HepG2 (cell line): Measurements from ENCODE around the gene NEK7. TPM values are rescaled to one million over a fixed set of nuclear protein-coding genes. Genes with fewer than 3 reads are reported as not detected.

ENCODE experiments used
- ATAC-seq: fragments of 200-7000 bp; cut with Tn5 transposase; 3 replicates; pipeline ENCODE4 v1.9.1; 2020; ENCODE audit warnings: mild to moderate bottlenecking, moderate library complexity
- BruUV-seq: library from RNA; stranded (reverse); fragments of 400-500 nt; replicated peaks from 2 replicates; lab custom pipeline; 2021; lab: Mats Ljungman, UMichigan
- CTCF ChIA-PET: fragments of 300-600 bp; formaldehyde crosslinking; extraction: SDS; loops from one replicate; lab custom pipeline; 2021; ENCODE audit warnings: low total read pairs, inconsistent platforms, low intra/inter-chr PET ratio; lab: Yijun Ruan, JAX
- POLR2A ChIA-PET: fragments of 350-600 bp; sonication (Branson Sonifier 250); formaldehyde crosslinking; loops from one replicate; lab custom pipeline; 2020; ENCODE audit warnings: antibody characterized with exemption, inconsistent platforms; lab: Yijun Ruan, JAX
- DNase-seq: peaks from one replicate; pipeline ENCODE4 v3.0.0-alpha.2; 2015; ENCODE audit warnings: low spot score
- FAIRE-seq: peaks from 3 replicates; lab custom pipeline; 2011; peaks lifted over from hg19 to GRCh38; lab: Jason Lieb, UNC
- H2AFZ ChIP-seq: one replicate; pipeline ENCODE4 v1.6.1; 2011; ENCODE audit warnings: low read length, inconsistent platforms
- H3K27ac ChIP-seq: fragments of 300-600 bp; 3 replicates; pipeline ENCODE4 v1.8.0; 2011; ENCODE audit warnings: mixed run types, mild to moderate bottlenecking, mixed read lengths, low read length, inconsistent platforms; ENCODE audit not compliant: insufficient read depth; ENCODE audit errors: extremely low read length
- H3K27me3 ChIP-seq, 2 experiments: fragments of 200-600 bp in 1 of 2; 2 replicates in 1 of 2; 3 replicates in 1 of 2; pipeline versions ENCODE4 v1.6.0 to v1.8.0; 2011; ENCODE audit warnings: low read length in 2 of 2, mild to moderate bottlenecking in 2 of 2, moderate library complexity in 2 of 2, inconsistent platforms in 1 of 2; ENCODE audit not compliant: insufficient read depth in 2 of 2, control insufficient read depth in 1 of 2
- H3K36me3 ChIP-seq, 2 experiments: fragments of 200-600 bp in 1 of 2; replicated peaks in 1 of 2; 2 replicates in 1 of 2; 3 replicates in 1 of 2; pipeline versions ENCODE4 v1.5.1 to v1.8.0; 2011; ENCODE audit warnings: low read length in 2 of 2, inconsistent platforms in 1 of 2; ENCODE audit not compliant: insufficient read depth in 2 of 2, control insufficient read depth in 1 of 2
- H3K4me1 ChIP-seq: 2 replicates; pipeline ENCODE4 v1.5.1; 2012; ENCODE audit warnings: low read length, inconsistent platforms; ENCODE audit not compliant: insufficient read depth
- H3K4me2 ChIP-seq: 2 replicates; pipeline ENCODE4 v1.6.0; 2011; ENCODE audit warnings: low read depth, low read length, inconsistent platforms
- H3K4me3 ChIP-seq, 3 experiments: fragments of 200-600 bp in 1 of 3; sonication (generic), shearing (Covaris generic) in 1 of 3; replicated peaks in 1 of 3; 2 replicates each; pipeline ENCODE4 v1.5.1; 2011 to 2016; ENCODE audit warnings: low read length in 3 of 3, inconsistent platforms in 2 of 3, low read depth in 2 of 3, mild to moderate bottlenecking in 2 of 3, control low read depth in 1 of 3, mixed read lengths in 1 of 3; ENCODE audit not compliant: insufficient read depth in 1 of 3
- H3K79me2 ChIP-seq: one replicate; pipeline ENCODE4 v1.6.1; 2011; ENCODE audit warnings: low read length, inconsistent platforms; ENCODE audit not compliant: insufficient read depth
- H3K9ac ChIP-seq: 2 replicates; pipeline ENCODE4 v1.6.0; 2011; ENCODE audit warnings: mild to moderate bottlenecking, low read depth, low read length, inconsistent platforms; ENCODE audit not compliant: insufficient read depth
- H3K9me3 ChIP-seq: 2 replicates; pipeline ENCODE4 v1.5.1; 2012; ENCODE audit warnings: mild to moderate bottlenecking, low read length
- H4K20me1 ChIP-seq: 2 replicates; pipeline ENCODE4 v1.6.0; 2011; ENCODE audit warnings: inconsistent platforms, mild to moderate bottlenecking, low read length, moderate library complexity; ENCODE audit not compliant: insufficient read depth
- ARID2 ChIP-seq: sonication (generic); formaldehyde crosslinking; IDR thresholded peaks from 2 replicates; pipeline ENCODE4 v1.8.1; 2022; ENCODE audit warnings: mild to moderate bottlenecking, missing genetic modification reagents, borderline replicate concordance
- CCAR2 ChIP-seq: fragments of 200-400 bp; formaldehyde crosslinking; optimal IDR thresholded peaks from 2 replicates; pipeline ENCODE3; 2018; ENCODE audit warnings: low read depth, mild to moderate bottlenecking, low read length, moderate library complexity
- GZF1 ChIP-seq: sonication (generic); formaldehyde crosslinking; IDR thresholded peaks from 2 replicates; pipeline ENCODE4 v1.5.1; 2020; ENCODE audit warnings: mild to moderate bottlenecking, missing genetic modification reagents
- HINFP ChIP-seq: sonication (generic); formaldehyde crosslinking; IDR thresholded peaks from 2 replicates; pipeline ENCODE4 v1.4.0; 2020; ENCODE audit warnings: low read depth, mild to moderate bottlenecking, missing genetic modification reagents
- HOXA3 ChIP-seq: sonication (generic); formaldehyde crosslinking; IDR thresholded peaks from 2 replicates; pipeline ENCODE4 v1.5.0; 2020; ENCODE audit warnings: missing genetic modification reagents
- LBX2 ChIP-seq: sonication (generic); formaldehyde crosslinking; IDR thresholded peaks from 2 replicates; pipeline ENCODE4 v1.5.0; 2020; ENCODE audit warnings: missing genetic modification reagents, mild to moderate bottlenecking, borderline replicate concordance
- MZF1 ChIP-seq: sonication (generic); formaldehyde crosslinking; IDR thresholded peaks from 2 replicates; pipeline ENCODE4 v1.8.1; 2023; ENCODE audit warnings: mild to moderate bottlenecking, missing genetic modification reagents, borderline replicate concordance
- SIN3A ChIP-seq: IDR thresholded peaks from 2 replicates; pipeline ENCODE4 v1.6.1; 2011; ENCODE audit warnings: low read depth, mild to moderate bottlenecking, control low read depth, low read length, borderline replicate concordance
- ZBTB43 ChIP-seq: sonication (generic); formaldehyde crosslinking; conservative IDR thresholded peaks from 2 replicates; pipeline ENCODE4 v1.4.0; 2020; ENCODE audit warnings: missing genetic modification reagents
- ZNF496 ChIP-seq: sonication (generic); formaldehyde crosslinking; IDR thresholded peaks from 2 replicates; pipeline ENCODE4 v1.8.1; 2023; ENCODE audit warnings: mild to moderate bottlenecking, moderate library complexity, missing genetic modification reagents; ENCODE audit not compliant: insufficient replicate concordance
- ZNF773 ChIP-seq: sonication (generic); formaldehyde crosslinking; IDR thresholded peaks from 2 replicates; pipeline ENCODE4 v1.4.0; 2020; ENCODE audit warnings: missing genetic modification reagents, borderline replicate concordance
- ZNF841 ChIP-seq: sonication (generic); formaldehyde crosslinking; IDR thresholded peaks from 2 replicates; pipeline ENCODE4 v1.8.1; 2023; ENCODE audit warnings: missing genetic modification reagents, borderline replicate concordance
- ZSCAN25 ChIP-seq: sonication (generic); formaldehyde crosslinking; IDR thresholded peaks from 2 replicates; pipeline ENCODE4 v1.8.0; 2022; ENCODE audit warnings: mild to moderate bottlenecking, missing genetic modification reagents
- WGBS: methylation state at CpG from one replicate; pipeline ENCODE4 v1.1.6; 2017; ENCODE audit warnings: low lambda C conversion rate; 5-methylcytosine and 5-hydroxymethylcytosine counted together
- in situ Hi-C: cut with HindIII; loops from 2 replicates; pipeline ENCODE4 v1.10.0; 2017; ENCODE audit warnings: low pct_unique_long_range_greater_than_20kb; ENCODE audit not compliant: extremely low pct_ligation_motif_present
- intact Hi-C: fragments of 100-400 bp; cut with micrococcal nuclease; formaldehyde crosslinking; loops from one replicate; pipeline ENCODE4 v1.10.0; 2022; ENCODE audit not compliant: unreplicated experiment
- polyA plus RNA-seq, 8 experiments: library from polyadenylated mRNA; depleted of rRNA in 3 of 8; stranded (reverse) in 7 of 8; unstranded in 1 of 8; fragments of >200 nt; fragmentation: Illumina TruSeq in 4 of 8; extraction: Trizol in 4 of 8; gene quantifications; 2 replicates each; pipeline versions ENCODE4 v1.2.1 to v1.2.3, GENCODE V29; 2011 to 2016; ENCODE audit warnings: low read depth in 4 of 8, missing spikeins in 1 of 8, mixed read lengths in 1 of 8; ENCODE audit not compliant: insufficient read depth in 1 of 8
- total RNA-seq, 5 experiments: library from RNA; depleted of rRNA; stranded (reverse); fragments of >200 nt; fragmentation: Illumina TruSeq; extraction: Trizol; gene quantifications; 2 replicates each; pipeline ENCODE4 v1.2.3, GENCODE V29; 2016; ENCODE audit warnings: low read depth in 1 of 5
- TF ChIP-seq, protein P1 (sequence below): sonication (generic); formaldehyde crosslinking; IDR thresholded peaks from 2 replicates; pipeline ENCODE4 v1.4.0; 2020; ENCODE audit warnings: missing genetic modification reagents, borderline replicate concordance

NEK7 gene
- total and polyA plus RNA-seq, 2 of the 13 experiments (the other 11 are each of a cell fraction or from before 2014, with no cell fraction given): 18.1 to 19.2 TPM

GRCh38 chr1:198150369-198150768 lies 6.4 kb upstream of the NEK7 start (continued):
- TF ChIP-seq ZBTB43 (CRISPR knock-in tag): no peak

DNA sequence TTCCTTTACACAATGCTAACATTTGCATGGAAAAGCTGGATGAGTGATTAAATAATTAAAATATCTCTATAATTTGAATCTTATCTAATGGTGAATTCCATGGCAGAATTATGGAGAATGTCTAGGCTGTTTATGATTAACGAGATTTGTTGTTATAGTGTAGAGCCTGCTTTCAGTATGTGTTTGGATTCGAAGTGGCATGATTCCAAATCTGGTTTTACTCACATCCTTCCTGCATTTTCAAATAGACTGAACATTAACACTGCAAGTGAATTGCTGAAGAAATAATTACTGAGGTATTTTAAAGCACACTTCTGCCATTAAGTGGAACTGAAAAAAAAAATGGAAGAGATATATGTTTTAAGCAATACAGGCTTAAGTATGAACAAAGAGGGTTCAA lies 5.1 kb upstream of the NEK7 start:
- no peak for TF ChIP-seq GZF1 (CRISPR knock-in tag)
- no peak for TF ChIP-seq CCAR2
- TF ChIP-seq ARID2: no peak
- TF ChIP-seq SIN3A: no peak
- no peak for TF ChIP-seq HOXA3 (CRISPR knock-in tag)
- TF ChIP-seq ZNF773: no peak
- TF ChIP-seq, protein P1, sequence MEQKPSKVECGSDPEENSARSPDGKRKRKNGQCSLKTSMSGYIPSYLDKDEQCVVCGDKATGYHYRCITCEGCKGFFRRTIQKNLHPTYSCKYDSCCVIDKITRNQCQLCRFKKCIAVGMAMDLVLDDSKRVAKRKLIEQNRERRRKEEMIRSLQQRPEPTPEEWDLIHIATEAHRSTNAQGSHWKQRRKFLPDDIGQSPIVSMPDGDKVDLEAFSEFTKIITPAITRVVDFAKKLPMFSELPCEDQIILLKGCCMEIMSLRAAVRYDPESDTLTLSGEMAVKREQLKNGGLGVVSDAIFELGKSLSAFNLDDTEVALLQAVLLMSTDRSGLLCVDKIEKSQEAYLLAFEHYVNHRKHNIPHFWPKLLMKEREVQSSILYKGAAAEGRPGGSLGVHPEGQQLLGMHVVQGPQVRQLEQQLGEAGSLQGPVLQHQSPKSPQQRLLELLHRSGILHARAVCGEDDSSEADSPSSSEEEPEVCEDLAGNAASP (CRISPR knock-in tag): no peak
- TF ChIP-seq ZSCAN25 (CRISPR knock-in tag): no peak
- TF ChIP-seq HINFP (CRISPR knock-in tag): no peak
- no peak for TF ChIP-seq MZF1 (CRISPR knock-in tag)
- TF ChIP-seq LBX2 (CRISPR knock-in tag): no peak
- no peak for TF ChIP-seq ZNF841
- no peak for TF ChIP-seq ZNF496 (CRISPR knock-in tag)
- Histone ChIP-seq H3K4me3 (no peak overlapping the region), H4K20me1 (no peaks in the 10 kb centered on the region), H3K79me2 (no peaks in the 10 kb centered on the region), H3K4me2 (no peak overlapping the region), H3K4me1 (0 out of 2 replicates have a peak, but pooled peaks cover 9% of the 10 kb centered on the region), H3K27me3 (no peaks in the 10 kb centered on the region), H3K9me3 (no peaks in the 10 kb centered on the region), H3K9ac (no peak overlapping the region), H2AFZ (no peak overlapping the region), H3K27ac (no peak overlapping the region), H3K36me3 (no peaks in the 10 kb centered on the region)
- BruUV-seq: no TSS peak
- 15% methylated on average over 2 of the region's 2 CpGs for WGBS
- intact Hi-C loops (loop anchor here (10.0 kb wide), 4 partner anchors 133 to 977 kb away; no protein-coding TSS in a partner anchor), in situ Hi-C loops (no loop called here)
- FAIRE-seq: no peak
- ChIA-PET CTCF (no interaction called here), POLR2A (no interaction called here)
- no peak for DNase-seq
- ATAC-seq: no peak
